ENCODE measurements around the gene NMU.
"Not testable (repeated sequence)": the region's sequence is repeated elsewhere in the genome, so short reads cannot be mapped to it uniquely, and the experiment has no call there.

The NMU gene

DNA sequence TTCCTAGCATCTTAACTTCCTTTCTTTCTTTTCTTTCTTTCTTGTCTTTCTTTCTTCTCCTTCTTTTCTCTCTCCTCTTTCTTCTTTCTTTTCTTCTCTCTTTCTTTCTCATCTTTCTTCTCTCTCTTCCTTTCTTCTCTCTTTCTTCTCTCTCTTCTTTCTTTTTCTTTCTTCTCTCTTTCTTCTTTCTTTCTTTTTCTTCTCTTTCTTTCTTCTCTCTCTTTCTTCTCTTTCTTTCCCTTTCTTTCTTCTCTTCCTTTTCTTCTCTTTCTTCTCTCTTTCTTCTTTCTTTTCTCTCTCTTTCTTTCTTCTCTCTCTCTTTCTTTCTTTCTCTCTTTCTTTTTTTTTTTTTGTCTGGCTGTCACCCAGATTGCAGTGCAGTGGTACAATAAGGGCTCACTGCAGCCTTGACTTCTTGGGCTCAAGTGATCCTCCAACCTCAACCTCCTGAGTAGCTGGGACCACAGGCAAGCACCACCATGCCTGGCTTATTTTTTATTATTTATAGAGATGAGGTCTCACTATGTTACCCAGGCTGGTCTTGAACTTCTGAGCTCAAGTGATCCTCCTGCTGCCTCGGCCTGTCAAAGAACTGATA lies 17.5 kb downstream of the NMU start:
- DNase-seq, result no peak

GRCh38 chr4:55617587-55618197 lies 18.4 kb downstream of the NMU start:
- no peak for DNase-seq

DNA sequence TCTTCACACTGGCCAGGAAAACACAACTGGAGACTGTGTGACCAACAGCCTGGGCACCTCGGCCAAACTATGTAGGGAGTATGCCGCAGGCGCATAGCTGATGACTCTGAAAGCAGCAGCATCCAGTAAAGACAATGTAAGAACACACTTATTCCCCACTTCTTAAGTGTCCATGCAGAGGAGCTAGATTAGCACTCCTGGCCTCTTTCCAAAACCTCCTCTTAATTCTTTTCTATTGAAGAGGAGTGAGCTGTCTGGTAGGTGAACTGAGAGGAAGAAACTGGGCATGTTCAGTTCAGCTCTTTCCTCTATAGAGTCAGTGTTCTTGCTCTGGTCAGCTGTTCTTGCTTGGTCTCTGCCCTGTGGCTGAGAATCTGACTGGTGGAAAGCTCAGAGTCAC lies 21.1 kb downstream of the NMU start:
- DNase-seq, result no peak

DNA sequence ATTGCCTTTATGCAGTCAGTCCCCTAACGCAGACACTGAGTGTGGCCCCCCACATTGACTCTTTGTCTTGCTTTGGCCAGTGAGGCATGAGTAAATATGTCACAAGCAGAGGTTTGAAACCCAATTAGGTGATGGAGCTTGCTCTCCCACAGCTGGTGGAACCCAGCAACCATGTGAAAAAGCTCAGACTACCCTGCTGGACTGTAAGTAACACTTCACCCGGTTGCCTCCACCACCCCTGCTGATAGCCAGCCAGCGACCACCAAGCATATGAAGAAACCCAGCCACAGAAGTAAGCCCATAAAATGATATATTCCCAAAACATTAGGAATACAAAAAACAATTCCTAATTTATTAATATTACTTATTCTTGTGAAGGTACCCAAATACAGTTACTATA lies 22.5 kb downstream of the NMU start:
- DNase-seq, result no peak

DNA sequence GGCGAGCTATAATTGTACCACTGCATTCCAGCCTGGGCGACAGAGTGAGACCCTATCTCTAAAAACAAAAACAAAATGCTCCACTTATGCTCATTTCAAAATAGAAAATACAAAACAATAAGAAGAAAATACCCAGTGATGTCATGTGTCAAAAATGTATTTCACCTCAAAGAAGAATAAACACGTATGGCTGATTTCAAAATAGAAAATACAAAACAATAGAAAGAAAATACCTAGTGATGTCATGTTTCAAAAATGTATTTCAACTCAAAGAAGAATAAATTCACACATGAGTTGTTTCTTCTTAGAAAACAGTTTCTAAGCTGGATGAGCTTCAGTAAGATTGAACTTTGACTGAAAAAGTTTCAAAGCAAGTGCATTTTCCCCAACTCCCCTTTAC lies 23.8 kb downstream of the NMU start:
- DNase-seq, result no peak

DNA sequence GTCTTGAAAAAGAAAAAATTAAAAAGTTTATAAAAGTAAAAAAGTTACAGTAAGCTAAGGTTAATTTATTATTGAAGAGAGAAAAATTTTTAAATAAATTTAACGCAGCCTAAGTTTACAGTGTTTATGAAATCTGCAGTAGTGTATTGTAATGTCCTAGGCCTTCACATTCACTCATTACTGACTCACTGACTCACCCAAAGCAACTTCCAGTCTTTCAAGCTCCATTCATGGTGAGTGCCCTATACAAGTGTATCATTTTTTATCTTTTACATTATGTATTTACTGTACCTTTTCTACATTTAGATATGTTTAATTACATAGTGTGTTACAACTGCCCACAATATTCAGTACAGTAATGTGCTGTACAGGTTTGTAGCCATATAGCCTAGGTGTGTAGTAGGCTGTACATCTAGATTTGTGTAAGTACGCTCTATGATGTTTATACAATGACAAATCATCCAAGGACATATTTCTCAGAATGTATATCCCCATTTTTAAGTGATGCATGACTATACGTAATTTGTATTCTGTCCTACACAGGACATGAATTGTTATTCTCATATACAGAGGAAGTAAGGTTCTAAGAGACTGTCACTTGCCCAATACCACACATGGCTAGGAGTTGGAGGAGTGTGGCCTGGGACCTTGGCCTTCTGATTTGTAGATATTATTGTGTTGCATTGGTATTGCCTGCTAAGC lies 24.6 kb downstream of the NMU start:
- no peak for DNase-seq

DNA sequence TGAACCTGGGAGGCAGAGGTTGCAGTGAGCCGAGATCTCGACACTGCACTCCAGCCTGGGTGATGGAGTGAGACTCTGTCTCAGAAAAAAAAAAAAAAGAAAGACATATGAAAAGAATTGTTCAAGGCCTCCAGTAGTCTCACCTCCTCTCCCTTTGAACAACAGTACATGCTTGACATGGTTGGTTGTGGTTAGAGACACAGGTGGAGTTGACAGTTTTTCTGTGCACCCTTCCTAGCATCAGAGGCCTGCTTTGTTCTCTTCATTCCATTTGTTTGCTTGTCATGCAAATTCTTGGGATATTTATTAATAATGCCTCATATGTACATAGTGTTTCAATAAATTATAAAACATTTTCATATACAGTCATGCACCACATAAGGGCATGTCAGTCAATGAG lies 25.7 kb downstream of the NMU start:
- no peak for DNase-seq

DNA sequence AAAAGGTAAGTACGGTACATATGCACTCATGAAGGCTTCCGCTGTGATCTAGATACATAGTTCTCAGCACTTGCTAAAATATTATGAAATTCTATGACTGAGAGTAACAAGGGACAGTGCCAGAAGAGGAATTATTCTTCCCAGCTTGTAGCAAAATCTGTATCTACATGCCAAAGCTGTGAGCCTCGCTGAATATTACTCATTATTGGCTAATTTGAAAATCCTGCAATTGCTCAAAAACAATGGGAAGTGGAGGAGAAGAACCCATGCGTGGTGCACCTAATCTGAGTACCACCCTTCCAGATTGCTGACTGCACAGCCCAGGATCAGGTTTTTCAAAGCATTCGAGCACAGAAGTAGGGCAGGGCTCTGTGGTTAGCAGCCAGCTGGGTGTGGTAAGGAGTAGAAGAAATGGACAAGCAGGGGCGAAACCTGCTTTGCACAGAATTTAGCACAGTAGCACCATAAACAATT lies 26.7 kb downstream of the NMU start:
- no peak for DNase-seq

DNA sequence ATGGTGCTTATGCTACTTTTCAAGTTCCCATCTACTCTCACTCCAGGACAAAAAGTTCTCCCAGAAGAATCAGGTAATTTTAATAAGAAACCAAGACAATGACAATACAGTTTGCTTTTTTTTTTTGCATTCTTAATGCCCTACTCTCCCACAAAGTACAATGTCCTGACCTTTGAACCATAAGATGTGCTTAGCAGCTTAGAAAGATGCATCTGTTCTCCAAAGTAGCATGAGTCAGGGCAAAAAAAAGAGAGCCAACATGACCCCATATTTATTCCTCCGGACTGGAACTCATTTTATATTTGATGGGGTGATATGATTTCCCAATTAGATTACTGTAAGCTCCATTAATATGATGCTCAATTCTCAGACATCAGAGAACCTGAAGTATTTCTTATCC lies 27.5 kb downstream of the NMU start:
- no peak for DNase-seq

GRCh38 chr4:55604996-55605395 lies 31.1 kb downstream of the NMU start:
- no peak for DNase-seq

DNA sequence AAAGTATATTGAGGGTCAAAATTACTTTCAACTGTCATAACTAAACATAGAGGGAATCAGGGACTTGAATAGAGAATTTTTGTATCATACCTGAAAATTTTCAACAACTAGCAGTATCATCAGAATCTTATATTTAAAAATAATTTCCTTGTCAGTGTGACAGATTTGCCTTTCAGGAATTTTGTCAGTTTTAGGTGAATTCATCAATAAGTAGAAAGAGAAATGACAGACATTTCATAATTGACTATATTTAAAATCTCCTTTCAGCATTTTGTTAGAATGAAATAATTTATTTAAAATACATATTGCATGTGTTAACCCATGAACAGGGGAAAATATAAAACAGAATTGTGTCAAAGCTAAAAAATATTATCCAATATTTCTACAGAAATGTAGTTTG lies 35.5 kb downstream of the NMU start:
- DNase-seq, result no peak

DNA sequence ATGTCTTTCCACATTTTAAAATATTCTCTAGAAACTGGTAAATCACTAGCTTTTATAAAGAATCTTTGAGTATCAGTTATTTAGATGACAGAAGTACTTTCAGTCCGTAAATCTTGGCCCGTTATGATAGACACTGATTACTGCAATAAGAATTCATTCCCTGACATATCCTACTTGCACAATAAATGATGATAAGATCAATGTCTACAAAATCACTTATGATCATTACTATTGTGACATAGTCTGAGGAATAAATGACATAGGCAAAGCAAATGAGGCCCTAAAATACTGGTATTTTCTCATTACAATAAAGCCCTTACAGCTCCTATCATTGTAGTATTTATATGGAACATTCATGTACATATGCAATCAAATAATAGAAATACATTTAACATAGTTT lies 37.5 kb downstream of the NMU start:
- no peak for DNase-seq

GRCh38 chr4:55592014-55592413 lies 44.1 kb downstream of the NMU start, which contains the start of gene PDCL2:
Gene PDCL2, minus strand, starts transcription at chr4:55592245. Its CDS starts 136 bp downstream, at chr4:55592109.
- DNase-seq, result no peak

- DNase-seq, result no peak
These were observed 47.9 kb downstream of the NMU start for GRCh38 chr4:55588160-55588559.

DNA sequence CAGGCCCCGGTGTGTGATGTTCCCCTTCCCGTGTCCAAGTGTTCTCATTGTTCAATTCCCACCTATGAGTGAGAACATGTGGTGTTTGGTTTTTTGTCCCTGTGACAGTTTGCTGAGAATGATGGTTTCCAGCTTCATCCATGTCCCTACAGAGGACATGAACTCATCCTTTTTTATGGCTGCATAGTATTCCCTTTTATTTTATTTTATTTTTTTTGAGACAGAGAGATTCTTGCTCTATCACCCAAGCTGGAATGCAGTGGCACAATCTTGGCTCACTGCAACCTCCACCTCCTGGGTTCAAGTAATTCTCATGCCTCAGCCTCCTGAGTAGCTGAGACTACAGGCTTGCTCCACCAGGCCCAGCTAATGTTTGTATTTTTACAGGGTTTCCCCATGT lies 53.3 kb downstream of the NMU start:
- DNase-seq, result not testable (repeated sequence)

DNA sequence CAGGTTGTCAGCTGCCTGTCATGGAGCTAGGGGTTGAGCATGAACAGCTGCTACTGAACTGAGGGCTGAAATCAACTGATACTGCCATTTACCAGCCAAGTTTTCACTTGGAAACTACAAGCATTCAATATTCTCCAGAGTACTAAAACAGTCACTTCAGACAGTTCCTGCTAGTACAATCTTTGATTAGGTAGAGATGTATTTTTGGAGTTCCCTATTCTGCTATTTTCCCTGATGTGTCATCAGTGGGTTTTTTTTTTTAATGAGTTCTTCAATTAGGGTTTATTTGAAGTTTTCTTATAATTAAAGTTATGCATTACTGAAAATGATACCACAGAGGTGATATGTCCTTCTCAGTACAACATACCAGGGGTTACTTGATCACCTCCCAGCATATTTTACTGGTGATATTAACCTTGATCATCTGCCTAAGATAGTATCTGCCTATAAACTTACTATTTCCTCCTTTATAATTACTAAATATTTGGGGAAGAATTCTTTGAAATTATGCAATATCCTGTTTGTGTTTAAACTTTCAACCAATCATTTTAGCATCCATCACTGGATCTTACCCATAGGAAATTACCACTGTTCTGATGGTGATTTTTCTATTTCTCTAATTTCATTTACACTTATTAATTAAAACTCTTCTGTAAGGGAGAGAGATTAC lies 57.6 kb downstream of the NMU start:
- no peak for DNase-seq

DNA sequence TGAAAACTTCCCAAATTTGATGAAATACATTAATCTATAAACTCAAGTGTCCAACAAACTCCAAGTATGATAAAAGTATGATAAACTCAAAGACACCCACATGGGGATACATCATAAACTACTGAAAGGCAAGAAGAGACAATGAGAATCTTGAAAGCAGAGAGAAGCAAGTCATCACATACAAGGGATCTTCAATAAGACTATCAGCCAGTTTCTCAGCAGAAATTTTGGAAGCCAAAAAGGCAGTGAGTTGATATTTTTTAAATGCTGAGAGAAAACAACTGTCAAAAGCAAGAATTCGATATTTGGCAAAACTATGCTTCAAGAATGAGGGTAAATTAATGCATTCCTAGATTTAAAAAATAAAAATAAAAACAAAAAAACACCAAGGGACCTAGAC lies 60.6 kb downstream of the NMU start:
- DNase-seq, result no peak

- DNase-seq, result no peak
These were observed 61.8 kb downstream of the NMU start for GRCh38 chr4:55574252-55574651.

DNA sequence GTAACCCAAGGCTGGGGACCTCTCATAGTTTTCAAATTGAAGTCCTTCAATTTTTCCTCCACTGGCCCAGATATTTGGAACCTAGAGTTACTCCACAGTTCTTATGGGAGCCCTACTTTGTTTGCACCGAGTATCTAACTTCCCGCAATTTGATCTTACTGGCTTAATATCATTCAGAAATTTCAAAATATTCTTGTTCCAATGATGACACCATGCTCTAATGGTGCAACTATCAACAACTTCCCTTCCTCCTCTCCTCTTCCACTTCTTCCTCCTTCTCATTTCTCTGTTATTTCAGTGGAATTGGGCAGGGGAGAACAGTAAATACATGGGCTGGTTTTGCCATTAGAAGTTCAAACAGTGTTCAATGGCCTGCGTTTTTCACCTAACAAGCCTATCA lies 64.3 kb downstream of the NMU start:
- DNase-seq, result no peak

- DNase-seq, result no peak
These were observed 67.1 kb downstream of the NMU start for GRCh38 chr4:55568905-55569504.

DNA sequence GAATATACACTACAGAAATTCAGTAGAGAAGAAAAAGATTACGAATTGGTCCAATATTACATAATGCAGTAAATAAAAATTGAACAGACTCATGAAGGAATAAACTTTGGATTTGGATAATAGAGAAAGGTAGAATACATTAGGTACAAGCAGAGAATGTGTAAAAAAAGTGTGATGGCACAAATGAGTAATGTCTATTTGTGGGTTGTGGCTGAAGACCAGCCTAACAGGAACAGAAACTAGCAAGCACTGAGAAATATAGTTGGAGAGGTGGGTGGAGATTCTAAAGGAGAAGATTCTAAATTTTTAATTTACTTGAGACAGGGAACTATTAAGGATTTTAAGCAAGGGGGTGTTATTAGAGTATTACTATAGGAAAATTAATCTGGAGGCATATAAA lies 74.2 kb downstream of the NMU start:
- no peak for DNase-seq

DNA sequence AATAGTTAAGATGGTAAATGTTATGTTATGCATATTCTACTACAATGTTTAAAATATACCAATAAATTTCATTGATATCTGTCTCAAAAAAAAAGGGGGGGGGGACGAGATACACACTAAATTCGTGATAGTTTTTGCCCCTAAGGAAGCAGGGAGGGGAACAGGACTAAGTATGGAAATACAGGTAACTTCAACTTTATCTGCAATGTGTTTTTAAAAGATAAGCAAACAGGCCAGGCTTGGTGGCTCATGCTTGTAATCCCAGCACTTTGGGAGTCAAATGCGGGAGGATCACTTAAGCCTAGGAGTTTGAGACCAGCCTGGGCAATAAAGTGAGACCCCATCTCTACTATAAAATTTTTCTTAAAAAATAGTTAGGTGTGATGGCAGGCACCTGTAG lies 76.0 kb downstream of the NMU start:
- no peak for DNase-seq

GRCh38 chr4:55554453-55555030 lies 81.6 kb downstream of the NMU start:
- peak; percentile 9 for DNase-seq
